ENCODE data around the gene XRRA1.
"Not testable (repeated sequence)": the region's sequence is repeated elsewhere in the genome, so short reads cannot be mapped to it uniquely, and the experiment has no call there.

XRRA1 gene, protein sequence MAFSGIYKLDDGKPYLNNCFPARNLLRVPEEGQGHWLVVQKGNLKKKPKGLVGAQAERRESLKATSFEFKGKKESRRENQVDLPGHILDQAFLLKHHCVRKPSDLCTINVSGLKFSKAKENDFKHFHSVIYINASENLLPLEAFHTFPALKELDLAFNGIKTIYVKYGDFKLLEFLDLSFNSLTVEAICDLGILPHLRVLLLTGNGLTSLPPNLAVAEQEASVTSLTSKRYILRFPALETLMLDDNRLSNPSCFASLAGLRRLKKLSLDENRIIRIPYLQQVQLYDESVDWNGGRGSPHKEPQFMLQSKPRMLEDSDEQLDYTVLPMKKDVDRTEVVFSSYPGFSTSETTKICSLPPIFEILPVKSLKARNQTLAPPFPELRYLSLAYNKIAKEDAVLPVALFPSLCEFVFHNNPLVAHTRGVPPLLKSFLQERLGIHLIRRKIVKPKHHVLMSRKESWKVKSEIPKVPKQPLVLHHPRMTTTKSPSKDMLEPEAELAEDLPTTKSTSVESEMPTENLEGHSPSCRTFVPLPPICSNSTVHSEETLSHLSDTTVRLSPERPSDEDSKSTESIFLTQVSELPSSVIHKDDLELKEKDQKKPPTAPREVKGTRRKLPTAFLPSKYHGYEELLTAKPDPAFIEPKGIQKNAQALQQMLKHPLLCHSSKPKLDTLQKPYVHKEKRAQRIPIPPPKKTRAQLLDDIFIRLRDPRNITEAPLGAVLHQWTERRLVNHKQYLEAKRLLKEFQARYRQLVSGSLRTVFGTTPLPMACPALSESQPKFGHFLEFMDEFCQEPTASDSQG

DNA sequence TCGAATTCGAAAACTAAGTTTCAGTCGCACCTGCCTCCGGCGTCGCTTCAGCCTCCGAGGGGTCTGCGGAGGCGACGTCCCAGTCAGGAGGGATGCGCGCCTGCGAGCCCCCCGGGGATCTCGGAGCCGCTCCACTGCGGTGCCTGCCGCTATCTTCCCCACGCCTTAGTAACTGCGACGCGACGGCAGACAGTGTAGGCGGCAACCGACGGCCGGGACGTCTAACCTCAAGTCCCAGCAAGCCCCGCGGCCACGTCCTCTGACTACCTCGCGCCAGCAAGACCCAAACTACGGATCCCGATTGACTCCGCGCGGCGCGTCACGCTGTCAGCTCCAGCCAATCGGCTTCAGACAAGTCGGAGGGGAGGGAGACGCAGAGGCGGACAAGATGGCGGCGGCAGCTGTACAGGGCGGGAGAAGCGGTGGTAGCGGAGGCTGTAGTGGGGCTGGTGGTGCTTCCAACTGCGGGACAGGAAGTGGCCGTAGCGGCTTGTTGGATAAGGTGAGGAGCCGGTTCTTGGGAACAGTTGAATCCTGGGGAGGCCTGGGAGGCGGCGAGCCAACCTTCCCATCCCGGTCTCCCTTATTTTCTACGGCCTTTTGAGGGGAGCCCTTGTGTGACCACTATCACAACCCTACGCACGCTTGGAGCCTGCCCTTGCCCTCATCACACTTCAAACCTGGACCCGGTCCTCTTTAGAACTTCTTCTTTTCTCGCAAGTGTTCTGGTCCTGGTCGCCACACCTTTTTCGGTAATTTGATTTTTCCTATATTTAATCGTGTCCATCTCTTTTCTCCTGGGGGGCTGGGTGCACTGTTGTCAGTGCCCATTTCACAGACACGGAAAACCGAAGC, at the start of gene XRRA1, which contains the start of gene SPCS2:
XRRA1 (minus strand) TSS at position 194 of the 855 bp plus-strand sequence. CDS start 8,213 bp downstream, outside the sequence.
SPCS2 (plus strand) TSS at position 369 of the 855 bp plus-strand sequence; CDS start at position 389, 20 bp downstream.
- DNase-seq (ENCODE audit: low spot score), result peak; percentile 99

DNA sequence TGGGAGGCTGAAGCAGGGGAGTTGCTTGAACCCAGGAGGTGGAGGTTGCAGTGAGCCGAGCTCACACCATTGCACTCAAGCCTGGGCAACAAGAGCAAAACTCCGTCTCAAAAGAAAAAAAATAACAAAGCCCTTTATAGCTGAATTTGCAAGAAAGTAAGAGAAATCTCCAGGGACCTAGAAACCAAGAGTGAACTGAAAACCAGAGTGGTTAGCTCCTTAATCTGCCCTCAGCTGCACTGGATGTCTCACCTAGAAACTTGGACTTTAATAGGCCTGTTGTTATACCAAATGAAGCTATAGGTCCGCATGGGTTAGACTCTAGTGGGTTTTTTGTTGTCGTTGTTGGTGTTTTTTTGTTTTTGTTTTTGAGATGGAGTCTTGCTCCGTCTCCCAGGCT, 44.0 kb upstream of the XRRA1 start:
- DNase-seq (ENCODE audit: low spot score), result no peak

DNA sequence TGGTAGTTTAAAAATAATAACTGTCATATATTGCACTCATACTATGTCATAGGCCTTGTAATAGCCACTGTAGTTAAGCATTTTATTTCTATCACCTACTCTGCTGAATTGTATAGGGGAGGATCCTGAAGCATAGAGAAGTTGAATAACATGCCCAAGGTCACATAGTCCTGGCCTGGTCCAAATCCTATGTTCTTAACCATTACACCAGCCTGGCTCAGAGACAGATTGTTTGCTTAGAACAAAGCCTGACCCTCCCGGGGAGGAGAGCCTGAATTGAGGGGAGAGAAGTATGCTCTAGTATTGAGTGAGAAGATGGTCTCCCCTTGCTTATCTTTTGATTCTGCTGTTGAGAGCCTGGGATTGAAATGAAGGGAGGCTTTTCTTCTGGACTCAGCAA, 42.0 kb upstream of the XRRA1 start:
- no peak for DNase-seq (ENCODE audit: low spot score)

DNA sequence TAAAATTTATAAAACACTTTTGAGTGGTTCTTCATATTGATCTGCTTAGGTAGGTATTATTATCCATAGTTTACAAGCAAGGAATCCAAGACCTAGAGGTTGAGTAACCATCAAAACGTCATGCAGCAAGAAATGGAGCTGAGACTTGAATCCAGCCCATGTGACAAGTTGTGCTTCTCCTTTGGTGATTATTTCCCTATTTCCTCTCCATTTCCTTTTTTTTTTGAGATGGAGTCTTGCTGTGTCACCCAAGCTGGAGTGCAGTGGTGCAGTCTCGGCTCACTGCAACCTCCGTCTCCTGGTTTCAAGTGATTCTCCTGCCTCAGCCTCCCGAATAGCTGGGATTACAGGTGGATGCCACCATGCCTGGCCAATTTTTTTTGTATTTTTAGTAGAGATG, 41.3 kb upstream of the XRRA1 start:
- DNase-seq (ENCODE audit: low spot score), result not testable (repeated sequence)

DNA sequence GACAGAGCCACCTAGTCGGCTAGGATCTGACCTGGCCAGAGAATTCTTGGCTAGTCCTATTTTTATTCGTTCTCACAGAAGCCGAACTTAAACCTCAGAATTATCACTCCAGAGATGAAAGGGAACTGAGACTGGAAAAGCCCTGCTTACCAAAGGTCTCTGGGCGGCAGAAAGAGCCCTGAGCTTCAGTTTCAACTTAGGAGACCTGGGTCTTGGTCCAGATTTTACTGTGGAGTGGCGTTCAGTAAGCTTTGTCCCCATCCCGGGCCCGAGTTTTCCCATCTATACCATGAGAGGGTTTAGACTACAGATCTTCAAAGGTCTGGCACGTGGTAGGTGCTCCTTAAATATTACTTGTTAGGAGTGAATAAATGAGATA, 40.4 kb upstream of the XRRA1 start:
- no peak for DNase-seq (ENCODE audit: low spot score)

DNA sequence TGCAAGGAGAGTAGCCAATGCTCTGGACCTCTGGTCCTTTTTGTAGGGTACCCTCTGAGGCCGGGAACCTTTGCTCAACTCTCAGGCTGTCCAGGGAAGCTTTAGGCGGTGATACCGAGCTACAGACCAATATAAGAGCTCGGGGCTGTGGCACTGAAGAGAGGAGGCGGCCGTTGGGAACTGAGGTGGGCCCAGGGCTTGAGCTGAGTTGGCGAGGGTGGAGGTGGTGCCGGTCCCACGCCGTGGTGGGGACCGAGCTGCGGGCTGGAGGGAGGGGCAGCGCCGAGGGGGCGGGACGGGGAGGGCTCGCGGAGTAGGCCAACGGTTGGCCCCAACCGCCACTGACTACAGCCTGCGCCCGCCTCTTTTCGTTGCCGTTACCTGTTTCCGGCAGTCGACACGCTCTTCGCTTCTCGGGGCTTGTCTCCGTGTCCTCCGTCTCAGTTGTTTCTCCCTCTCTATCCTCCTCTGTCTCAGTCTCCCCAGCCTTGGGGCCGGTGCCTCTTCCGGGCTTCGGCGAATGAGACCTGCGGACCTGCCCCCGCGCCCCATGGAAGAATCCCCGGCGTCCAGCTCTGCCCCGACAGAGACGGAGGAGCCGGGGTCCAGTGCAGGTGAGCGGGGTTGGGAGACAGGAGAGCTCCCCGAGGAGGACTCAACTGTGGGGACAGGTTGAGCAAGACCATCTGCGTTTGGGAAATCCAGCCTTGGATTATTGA, 39.8 kb upstream of the XRRA1 start, which contains the start of gene NEU3:
NEU3 (plus strand) TSS at position 393 of the 719 bp plus-strand sequence; CDS start at position 521, 128 bp downstream.
- peak; percentile 85 for DNase-seq (ENCODE audit: low spot score)

DNA sequence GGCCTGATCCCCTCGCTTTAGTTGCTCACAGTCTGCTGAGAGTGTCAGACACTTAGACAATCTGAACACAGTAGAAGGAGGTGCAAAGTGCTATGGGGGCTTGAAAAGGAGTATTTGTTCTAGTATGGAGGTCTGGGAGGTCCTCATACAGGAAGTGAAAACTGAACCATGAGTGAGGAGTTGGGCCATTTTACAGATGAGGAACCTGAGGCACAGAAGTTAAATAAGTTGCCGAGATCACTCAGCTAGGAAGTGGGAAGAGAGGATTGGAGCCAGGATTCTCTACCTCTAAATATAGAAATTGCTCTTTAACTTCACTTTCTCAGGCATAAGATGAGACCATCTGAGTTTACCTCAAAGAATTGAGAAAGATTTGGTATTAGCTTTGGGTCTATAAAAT, 35.8 kb upstream of the XRRA1 start:
- DNase-seq (ENCODE audit: low spot score), result no peak

DNA sequence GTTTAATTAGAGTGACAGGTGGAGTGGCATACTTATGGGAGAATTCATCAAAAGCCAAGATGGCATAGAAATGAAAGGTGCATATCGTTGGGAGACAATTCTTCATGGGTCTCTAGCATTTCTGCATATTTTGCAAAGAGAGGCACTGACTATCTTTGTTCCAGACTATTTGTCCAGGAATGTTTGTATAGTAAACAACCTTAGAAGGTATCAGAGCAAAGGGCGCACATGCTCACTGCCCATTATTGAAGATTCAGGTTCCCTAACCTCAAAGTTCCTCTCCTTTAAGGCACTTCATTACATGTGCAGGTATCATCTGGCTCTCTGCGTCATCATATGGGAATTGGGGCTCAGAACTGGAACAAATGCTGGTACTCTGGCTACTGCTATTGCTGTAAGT, 35.2 kb upstream of the XRRA1 start:
- DNase-seq (ENCODE audit: low spot score), result no peak

DNA sequence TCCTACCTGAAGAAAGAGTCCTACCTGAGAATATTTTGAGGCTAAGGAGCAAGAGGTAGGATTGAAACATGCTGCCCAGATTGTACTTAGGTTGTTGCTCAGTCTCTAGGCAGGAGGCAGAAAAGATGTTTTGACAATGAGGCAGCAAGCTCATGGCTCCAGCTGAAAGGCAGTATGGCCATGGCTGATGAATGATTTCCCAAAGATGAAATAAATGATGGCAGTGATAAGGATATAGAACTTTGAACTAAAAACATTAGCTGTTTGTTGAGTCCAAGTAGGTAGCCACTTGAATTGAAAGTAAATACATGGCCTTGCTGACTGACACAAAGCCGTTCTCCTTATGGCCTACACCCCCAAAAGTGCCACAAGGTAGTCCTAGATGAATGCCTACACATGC, 33.0 kb upstream of the XRRA1 start:
- DNase-seq (ENCODE audit: low spot score), result no peak

DNA sequence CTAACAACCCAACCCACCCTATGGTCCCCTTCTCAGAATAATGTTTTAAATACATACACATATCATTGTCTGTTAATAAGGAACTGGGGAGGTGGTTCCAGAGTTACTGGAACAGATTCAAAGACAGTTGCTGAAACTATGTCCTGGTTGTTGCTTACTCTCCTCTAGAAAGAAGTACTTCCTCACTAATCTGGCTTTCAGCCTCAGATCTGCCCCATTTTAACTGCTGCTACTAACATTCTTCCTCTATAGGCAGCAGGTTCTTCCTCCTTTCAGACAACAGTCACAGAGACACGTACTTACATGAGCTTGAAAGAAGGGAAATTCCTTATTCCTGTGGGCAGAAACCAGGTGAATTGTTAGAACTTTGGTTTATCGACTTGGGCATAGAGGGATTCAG, 31.7 kb upstream of the XRRA1 start:
- DNase-seq (ENCODE audit: low spot score), result no peak

DNA sequence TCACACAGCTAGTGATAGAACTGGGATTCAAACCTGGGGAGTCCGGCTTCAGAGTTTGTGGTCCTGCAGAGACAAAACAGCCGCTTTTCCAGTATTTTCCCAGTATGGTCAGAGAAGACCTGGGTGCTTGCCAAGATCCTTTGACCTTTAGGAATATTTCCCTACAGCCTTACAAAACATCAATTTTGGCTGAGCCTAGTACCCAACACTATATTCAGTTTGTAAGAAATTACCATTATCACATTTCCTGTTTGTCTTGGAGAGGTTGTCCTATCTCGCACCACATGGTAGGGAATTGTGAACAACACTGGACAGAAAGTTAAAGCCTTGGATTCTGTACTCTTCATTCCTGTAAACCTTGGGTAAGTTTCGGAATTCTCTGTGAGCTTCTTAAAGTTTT, 29.1 kb upstream of the XRRA1 start:
- DNase-seq (ENCODE audit: low spot score), result no peak

DNA sequence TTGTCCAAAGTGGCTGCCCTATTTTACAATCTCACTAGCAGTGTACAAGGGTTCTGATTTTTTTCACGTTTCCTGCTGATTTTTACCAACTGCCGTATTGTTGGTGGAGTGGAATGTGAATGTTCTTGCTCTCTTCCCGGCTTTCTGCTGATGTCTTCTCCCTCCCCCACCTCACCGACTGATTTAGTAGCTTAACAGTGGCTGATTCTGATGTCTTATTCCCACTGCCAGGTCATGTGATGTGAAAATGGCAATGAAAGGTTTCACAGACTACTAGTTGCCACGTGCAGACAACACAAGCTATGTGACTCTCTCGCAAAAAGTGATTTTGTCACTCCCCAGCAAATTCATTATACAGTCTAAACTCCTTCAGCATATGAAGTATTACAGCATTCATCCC, 22.5 kb upstream of the XRRA1 start:
- no peak for DNase-seq (ENCODE audit: low spot score)

DNA sequence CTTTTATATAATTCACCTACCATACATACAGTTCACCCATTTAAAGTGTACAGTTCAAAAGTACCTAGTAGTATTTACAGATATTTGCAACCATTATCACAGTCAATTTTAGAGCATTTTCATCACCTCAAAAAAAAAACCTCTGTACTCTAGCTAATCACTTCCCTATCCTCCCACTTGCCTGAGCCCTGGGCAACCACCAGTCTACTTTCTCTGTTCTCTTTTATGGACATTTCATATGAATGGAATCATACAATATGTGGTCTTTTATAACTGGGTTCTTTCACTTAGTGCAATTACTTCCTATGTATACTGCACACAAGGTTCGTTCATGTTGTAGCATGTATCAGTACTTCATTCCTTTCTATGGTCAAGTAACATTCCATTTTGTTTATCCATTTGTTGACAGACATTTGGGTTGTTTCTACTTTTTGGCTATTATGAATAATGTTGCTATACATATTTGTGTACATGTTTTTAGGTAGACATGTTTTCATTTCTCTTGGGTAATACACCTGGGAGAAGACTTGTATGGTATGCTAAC, 22.0 kb upstream of the XRRA1 start:
- no peak for DNase-seq (ENCODE audit: low spot score)

DNA sequence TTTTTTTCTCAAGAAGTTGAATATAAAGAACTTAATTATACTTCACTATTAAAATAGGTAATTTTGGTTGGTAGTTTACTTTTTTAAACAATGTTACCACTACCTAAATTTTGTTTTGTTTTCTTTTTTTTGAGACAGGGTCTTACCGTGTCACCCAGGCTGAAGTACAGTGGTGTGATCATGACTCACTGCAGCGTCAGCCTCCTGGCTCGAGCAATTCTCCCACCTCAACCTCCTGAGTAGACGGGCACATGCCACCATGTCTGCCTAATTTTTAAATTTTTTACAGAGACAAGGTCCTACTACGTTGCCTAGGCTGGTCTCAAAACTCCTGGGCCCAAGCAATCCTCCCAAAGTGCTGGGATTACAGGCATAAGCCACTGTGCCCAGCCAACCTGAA, 17.8 kb upstream of the XRRA1 start:
- DNase-seq (ENCODE audit: low spot score), result no peak

DNA sequence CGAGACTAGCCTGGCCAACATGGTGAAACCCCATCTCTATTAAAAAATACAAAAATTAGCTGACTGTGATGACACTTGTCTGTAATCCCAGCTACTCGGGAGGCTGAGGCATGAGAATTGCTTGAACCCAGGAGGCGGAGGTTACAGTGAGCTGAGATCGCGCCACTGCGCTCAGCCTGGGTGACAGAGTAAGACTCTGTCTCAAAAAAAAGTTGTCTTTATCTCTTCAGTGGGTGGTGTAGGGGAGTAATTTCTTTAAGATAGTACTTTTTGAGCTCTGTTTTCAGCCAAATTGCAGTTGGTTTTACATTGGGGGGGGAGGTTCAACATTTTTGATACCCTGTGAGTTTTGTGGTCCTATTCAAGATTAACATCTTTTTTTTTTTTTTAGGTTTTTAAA, 11.2 kb upstream of the XRRA1 start:
- not testable (repeated sequence) for DNase-seq (ENCODE audit: low spot score)

DNA sequence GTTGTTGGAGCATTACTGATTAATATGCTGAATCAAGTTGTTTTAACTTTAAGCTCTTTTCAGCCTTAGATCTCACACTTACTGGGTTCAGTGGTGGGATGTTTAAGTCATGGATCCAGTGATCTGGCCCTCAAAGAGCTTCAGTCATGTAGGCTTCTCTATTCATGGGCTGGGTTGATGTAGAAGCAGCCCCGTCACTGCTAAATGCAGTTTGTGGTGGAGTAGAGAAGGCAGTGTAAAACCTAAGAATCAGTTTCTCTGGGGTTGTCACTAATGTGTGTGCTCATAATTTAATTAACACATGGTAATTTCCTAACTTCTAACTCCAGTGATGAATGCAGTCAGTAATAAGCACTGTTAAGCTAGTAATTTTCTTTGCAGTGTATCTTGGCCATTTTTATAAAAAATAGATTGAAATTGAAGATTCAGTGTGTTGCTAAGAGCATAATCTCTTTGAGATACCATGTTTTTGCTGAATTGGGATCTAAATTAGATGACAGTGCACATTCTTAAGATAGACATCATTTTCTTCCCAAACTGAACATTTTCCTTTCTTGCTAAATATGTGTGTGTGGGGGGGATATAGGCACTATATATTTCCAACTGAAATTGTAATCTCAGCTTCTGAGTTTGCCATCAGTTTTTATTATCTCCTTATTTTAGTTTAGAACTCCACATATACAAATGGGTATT, 9.2 kb upstream of the XRRA1 start:
- no peak for DNase-seq (ENCODE audit: low spot score)

DNA sequence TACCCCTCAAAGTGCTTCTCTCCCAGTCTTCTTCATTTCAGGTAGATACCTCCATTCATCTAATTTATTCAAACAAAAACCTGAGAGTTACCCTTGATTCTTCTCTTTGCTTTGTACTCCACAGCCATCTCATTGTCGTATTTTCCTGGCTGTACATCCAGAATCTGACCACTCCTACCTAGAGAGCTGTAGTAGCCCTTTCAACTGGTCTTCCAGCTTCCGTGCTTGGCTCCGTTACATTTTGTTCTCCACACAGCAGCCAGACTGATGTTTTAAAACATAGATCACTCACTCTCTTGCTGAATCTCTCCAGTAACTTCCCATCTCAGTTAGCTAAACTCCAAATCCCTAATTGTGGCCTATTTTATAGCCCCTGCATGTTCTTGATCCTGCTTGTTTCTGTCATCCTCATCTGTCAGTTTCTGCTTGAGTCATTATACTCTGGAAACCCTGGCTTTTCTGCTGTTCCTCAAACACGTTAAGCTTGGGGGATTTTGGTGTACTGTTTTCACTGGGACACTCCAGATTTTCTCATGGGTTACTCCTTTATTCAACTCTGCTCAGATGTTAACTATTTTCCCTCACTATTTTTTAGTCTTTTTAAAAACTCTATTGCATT, 7.6 kb upstream of the XRRA1 start:
- no peak for DNase-seq (ENCODE audit: low spot score)

DNA sequence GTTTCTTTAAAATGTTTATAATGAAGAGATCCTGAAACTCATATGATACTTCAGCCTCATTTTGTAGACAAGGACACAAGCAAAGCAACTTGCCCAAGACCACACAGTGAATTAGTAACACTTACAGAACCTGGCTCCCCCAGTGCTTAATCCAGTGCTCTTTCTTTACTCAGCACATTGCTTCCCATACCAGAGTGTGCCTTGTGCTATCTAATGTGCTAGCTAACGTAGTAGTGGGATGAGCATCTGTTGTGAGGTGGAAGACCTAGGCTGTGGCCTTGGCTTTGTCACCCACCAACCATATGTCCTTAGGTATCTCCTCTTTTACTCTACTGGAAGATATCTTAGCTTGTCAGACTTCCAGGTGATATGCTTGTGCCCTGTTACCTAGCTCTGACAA, 5.3 kb upstream of the XRRA1 start:
- DNase-seq (ENCODE audit: low spot score), result no peak

DNA sequence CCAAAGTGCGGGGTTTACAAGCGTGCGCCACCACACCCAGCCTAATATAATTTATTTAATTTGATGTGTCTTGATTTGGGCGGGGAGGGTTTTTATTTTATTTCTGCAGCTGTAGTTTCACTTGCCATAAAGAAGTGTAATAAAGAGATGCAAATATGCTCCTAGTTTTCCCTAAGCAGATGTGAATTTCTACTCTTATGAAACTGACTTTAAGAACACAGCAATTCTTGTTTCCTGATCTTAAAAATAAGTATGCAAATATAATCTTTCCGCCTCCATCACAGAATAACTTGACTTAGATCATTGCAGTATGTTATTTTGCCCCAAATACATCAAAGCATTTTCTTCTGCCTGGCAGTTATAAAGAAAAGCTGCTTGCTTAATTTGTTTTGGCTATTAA, 4.6 kb upstream of the XRRA1 start:
- DNase-seq (ENCODE audit: low spot score), result no peak

DNA sequence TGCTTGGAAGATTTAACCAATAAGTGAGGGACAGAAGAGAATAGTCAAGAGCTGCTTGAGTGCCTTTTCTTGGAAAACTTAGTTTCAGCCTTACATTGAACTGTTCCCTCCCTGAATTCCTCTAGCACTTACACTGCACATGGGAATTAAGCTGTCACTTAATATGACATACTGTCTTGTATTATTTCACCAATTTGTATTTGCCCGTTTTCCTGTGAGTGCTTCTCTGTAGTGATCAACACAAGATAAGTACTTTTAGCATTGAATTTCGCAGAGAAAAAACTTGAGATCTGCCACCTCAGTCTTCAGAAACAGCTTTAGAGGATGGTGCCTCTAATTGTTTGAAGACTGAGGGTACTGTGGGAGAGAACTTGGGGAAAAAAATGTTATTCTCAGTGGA, 3.9 kb upstream of the XRRA1 start:
- DNase-seq (ENCODE audit: low spot score), result no peak

Measured in LoVo (cell line).